Neural cell (in vitro differentiated cells): ENCODE data around the gene SMTNL2. TPM values are rescaled to one million over a fixed set of nuclear protein-coding genes. Genes with fewer than 3 reads are reported as not detected.

ENCODE experiments used
- H2AFZ ChIP-seq: fragments of 200-600, 300-800 bp; sonication (generic), shearing (Covaris generic); 2 replicates; pipeline ENCODE4 v1.6.0; 2014; ENCODE audit warnings: low read depth, mild to moderate bottlenecking, antibody characterized with exemption, low read length, moderate library complexity
- H3F3A ChIP-seq: fragments of 200-600 bp; shearing (Covaris generic); 2 replicates; pipeline ENCODE4 v1.6.1; 2016; ENCODE audit warnings: mild to moderate bottlenecking, moderate library complexity, mixed read lengths, antibody characterized with exemption, low read length; ENCODE audit not compliant: insufficient read depth, poor library complexity, severe bottlenecking
- H3K27ac ChIP-seq: fragments of 200-600, 300-800 bp; sonication (generic), shearing (Covaris generic); 2 replicates; pipeline ENCODE4 v1.5.1; 2014; ENCODE audit warnings: mild to moderate bottlenecking, low read length, moderate library complexity
- H3K27me3 ChIP-seq: fragments of 300-800, 200-600 bp; sonication (generic), shearing (Covaris generic); 2 replicates; pipeline ENCODE4 v1.6.0; 2014; ENCODE audit warnings: mild to moderate bottlenecking, low read depth, low read length, moderate library complexity; ENCODE audit not compliant: insufficient read depth
- H3K36me3 ChIP-seq: fragments of 300-800, 200-600 bp; sonication (generic), shearing (Covaris generic); 2 replicates; pipeline ENCODE4 v1.5.1; 2014; ENCODE audit warnings: mild to moderate bottlenecking, antibody characterized with exemption, low read length, moderate library complexity; ENCODE audit not compliant: insufficient read depth
- H3K4me2 ChIP-seq: fragments of 300-800, 200-600 bp; sonication (generic), shearing (Covaris generic); 2 replicates; pipeline ENCODE4 v1.6.0; 2014; ENCODE audit warnings: mild to moderate bottlenecking, low read length
- H3K4me3 ChIP-seq: fragments of 300-800, 200-600 bp; sonication (generic), shearing (Covaris generic); 2 replicates; pipeline ENCODE4 v1.5.1; 2014; ENCODE audit warnings: mild to moderate bottlenecking, low read length, moderate library complexity
- H3K79me2 ChIP-seq: fragments of 200-600 bp; shearing (Covaris generic); replicated peaks from 2 replicates; pipeline ENCODE4 v1.6.0; 2014; ENCODE audit warnings: mild to moderate bottlenecking, low read length, moderate library complexity; ENCODE audit not compliant: insufficient read depth
- H3K9ac ChIP-seq: fragments of 300-800, 200-600 bp; sonication (generic), shearing (Covaris generic); 2 replicates; pipeline ENCODE4 v1.6.1; 2016; ENCODE audit warnings: mild to moderate bottlenecking, low read length, mixed read lengths
- H3K9me2 ChIP-seq: fragments of 200-600 bp; shearing (Covaris generic); 2 replicates; pipeline ENCODE4 v1.6.1; 2016; ENCODE audit warnings: mild to moderate bottlenecking, low read length, mixed read lengths; ENCODE audit not compliant: insufficient read depth
- H3K9me3 ChIP-seq: fragments of 200-600, 300-800 bp; sonication (generic), shearing (Covaris generic); 2 replicates; pipeline ENCODE4 v1.6.1; 2016; ENCODE audit warnings: mild to moderate bottlenecking, mixed run types, low read length, moderate library complexity, mixed read lengths
- H4K20me1 ChIP-seq: fragments of 200-600 bp; shearing (Covaris generic); 2 replicates; pipeline ENCODE4 v1.6.1; 2016; ENCODE audit warnings: mild to moderate bottlenecking, mixed run types; ENCODE audit not compliant: insufficient read depth
- CTCF ChIP-seq: fragments of 450-650 bp; IDR thresholded peaks from 2 replicates; pipeline ENCODE4 v1.5.1; 2014; ENCODE audit warnings: antibody characterized with exemption, mild to moderate bottlenecking, moderate library complexity; ENCODE audit not compliant: poor library complexity, severe bottlenecking
- EP300 ChIP-seq: fragments of 450-650 bp; conservative IDR thresholded peaks from 2 replicates; pipeline ENCODE4 v1.6.1; 2014; ENCODE audit warnings: antibody characterized with exemption, mild to moderate bottlenecking, moderate library complexity; ENCODE audit not compliant: poor library complexity, severe bottlenecking
- EZH2 ChIP-seq: fragments of 200-600, 300-800 bp; shearing (Covaris generic), sonication (generic); IDR thresholded peaks from 2 replicates; pipeline ENCODE4 v1.6.1; 2014; ENCODE audit warnings: antibody characterized with exemption, low read length, borderline replicate concordance, mild to moderate bottlenecking; ENCODE audit not compliant: insufficient read depth, poor library complexity, severe bottlenecking
- MXI1 ChIP-seq: fragments of 450-650 bp; conservative IDR thresholded peaks from 2 replicates; pipeline ENCODE4 v1.6.1; 2014; ENCODE audit warnings: antibody characterized with exemption, mild to moderate bottlenecking; ENCODE audit not compliant: poor library complexity, severe bottlenecking
- POLR2AphosphoS5 ChIP-seq: IDR thresholded peaks from 2 replicates; pipeline ENCODE4 v1.6.1; 2012
- RAD21 ChIP-seq: fragments of 450-650 bp; conservative IDR thresholded peaks from 2 replicates; pipeline ENCODE4 v1.6.1; 2014; ENCODE audit warnings: antibody characterized with exemption, mild to moderate bottlenecking, moderate library complexity
- SMC3 ChIP-seq: fragments of 450-650 bp; conservative IDR thresholded peaks from 2 replicates; pipeline ENCODE4 v1.6.1; 2014; ENCODE audit warnings: antibody characterized with exemption, mild to moderate bottlenecking, moderate library complexity; ENCODE audit not compliant: poor library complexity
- TAF1 ChIP-seq: IDR thresholded peaks from 2 replicates; pipeline ENCODE4 v1.6.1; 2012; ENCODE audit warnings: low read depth
- polyA plus RNA-seq: library from polyadenylated mRNA; depleted of rRNA; stranded (reverse); fragments of >200 nt; gene quantifications from 2 replicates; pipeline ENCODE4 v1.2.3, GENCODE V29; 2014
- TF ChIP-seq, protein P1 (sequence below): IDR thresholded peaks from 2 replicates; pipeline ENCODE4 v1.6.1; 2012; ENCODE audit warnings: borderline replicate concordance

The SMTNL2 gene
- polyA plus RNA-seq, 1 donor from 2014 or later = 0.81 TPM

DNA sequence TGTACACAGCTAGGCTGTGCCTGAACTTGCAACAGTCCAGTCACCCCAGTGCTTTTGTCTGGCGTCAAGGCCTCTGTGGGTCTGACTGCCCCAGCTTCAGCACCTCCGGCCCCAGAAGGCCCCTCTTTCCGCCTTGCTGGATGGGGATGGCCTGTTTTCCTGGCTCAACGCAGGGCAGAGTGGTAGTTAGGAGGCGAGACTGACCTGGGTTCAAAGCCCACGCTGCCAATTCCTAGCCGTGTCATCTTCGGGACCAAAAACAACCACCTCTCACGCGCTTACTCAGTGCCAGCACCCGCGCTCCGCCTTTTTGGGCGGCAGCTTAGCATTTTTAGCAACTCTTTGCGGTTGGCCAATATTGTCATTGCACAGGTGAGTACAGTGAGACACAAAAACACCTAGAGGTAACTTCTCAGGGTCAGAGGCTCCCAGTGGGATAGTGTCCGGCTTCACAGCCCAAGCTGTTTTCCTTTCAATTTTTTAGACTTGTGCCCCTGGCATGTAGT lies 33.7 kb upstream of the SMTNL2 start:
- Histone ChIP-seq H3K79me2 (no peaks in the 10 kb centered on the region), H3K27me3 (no peaks in the 10 kb centered on the region), H4K20me1 (no peaks in the 10 kb centered on the region), H3K4me2 (no peak overlapping the region), H3K9ac (no peak overlapping the region), H3K9me3 (no peaks in the 10 kb centered on the region), H3K9me2 (no peaks in the 10 kb centered on the region), H2AFZ (no peak overlapping the region), H3K27ac (no peak overlapping the region), H3F3A (peaks cover under 1% of the 10 kb centered on the region), H3K4me3 (no peak overlapping the region), H3K36me3 (no peaks in the 10 kb centered on the region)
- TF ChIP-seq EP300 = no peak
- no peak for TF ChIP-seq TAF1
- TF ChIP-seq, protein P1, sequence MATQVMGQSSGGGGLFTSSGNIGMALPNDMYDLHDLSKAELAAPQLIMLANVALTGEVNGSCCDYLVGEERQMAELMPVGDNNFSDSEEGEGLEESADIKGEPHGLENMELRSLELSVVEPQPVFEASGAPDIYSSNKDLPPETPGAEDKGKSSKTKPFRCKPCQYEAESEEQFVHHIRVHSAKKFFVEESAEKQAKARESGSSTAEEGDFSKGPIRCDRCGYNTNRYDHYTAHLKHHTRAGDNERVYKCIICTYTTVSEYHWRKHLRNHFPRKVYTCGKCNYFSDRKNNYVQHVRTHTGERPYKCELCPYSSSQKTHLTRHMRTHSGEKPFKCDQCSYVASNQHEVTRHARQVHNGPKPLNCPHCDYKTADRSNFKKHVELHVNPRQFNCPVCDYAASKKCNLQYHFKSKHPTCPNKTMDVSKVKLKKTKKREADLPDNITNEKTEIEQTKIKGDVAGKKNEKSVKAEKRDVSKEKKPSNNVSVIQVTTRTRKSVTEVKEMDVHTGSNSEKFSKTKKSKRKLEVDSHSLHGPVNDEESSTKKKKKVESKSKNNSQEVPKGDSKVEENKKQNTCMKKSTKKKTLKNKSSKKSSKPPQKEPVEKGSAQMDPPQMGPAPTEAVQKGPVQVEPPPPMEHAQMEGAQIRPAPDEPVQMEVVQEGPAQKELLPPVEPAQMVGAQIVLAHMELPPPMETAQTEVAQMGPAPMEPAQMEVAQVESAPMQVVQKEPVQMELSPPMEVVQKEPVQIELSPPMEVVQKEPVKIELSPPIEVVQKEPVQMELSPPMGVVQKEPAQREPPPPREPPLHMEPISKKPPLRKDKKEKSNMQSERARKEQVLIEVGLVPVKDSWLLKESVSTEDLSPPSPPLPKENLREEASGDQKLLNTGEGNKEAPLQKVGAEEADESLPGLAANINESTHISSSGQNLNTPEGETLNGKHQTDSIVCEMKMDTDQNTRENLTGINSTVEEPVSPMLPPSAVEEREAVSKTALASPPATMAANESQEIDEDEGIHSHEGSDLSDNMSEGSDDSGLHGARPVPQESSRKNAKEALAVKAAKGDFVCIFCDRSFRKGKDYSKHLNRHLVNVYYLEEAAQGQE = no peak
- TF ChIP-seq POLR2AphosphoS5 = no peak
- TF ChIP-seq EZH2 = no peak
- no peak for TF ChIP-seq SMC3
- TF ChIP-seq MXI1 = no peak
- TF ChIP-seq CTCF = no peak
- TF ChIP-seq RAD21 = no peak

DNA sequence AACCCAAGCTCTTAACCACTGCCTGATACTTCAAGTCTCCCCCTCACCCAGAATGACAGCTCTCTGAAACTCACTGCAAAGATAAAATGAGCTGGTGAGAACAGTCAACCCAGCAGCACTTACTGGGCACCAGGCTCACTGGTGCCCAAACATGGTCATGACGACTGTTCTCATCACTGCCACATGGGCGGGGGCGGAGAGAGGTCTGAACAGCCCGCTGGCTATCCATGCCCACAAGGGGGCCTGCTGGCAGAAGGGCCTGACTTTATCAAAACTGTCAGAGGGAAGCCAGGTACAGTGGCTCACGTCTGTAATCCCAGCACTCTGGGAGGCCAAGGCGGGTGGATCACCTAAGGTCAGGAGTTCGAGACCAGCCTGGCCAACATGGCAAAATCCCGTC lies 33.2 kb upstream of the SMTNL2 start:
- Histone ChIP-seq H3K27ac (no peak overlapping the region), H3K36me3 (no peaks in the 10 kb centered on the region), H3K27me3 (no peaks in the 10 kb centered on the region), H3K79me2 (no peaks in the 10 kb centered on the region), H3K9me2 (no peaks in the 10 kb centered on the region), H3K4me3 (no peak overlapping the region), H2AFZ (no peak overlapping the region), H3F3A (peaks cover 6% of the 10 kb centered on the region), H3K9me3 (no peaks in the 10 kb centered on the region), H3K9ac (no peak overlapping the region), H3K4me2 (no peak overlapping the region), H4K20me1 (no peaks in the 10 kb centered on the region)
- TF ChIP-seq MXI1 (no peak), TAF1 (no peak), SMC3 (no peak)
